ENCODE measurements around the gene ZNF526.
A peak's percentile ranks its signal among the peaks of the same experiment; 100 is the strongest.

Gene ZNF526

DNA sequence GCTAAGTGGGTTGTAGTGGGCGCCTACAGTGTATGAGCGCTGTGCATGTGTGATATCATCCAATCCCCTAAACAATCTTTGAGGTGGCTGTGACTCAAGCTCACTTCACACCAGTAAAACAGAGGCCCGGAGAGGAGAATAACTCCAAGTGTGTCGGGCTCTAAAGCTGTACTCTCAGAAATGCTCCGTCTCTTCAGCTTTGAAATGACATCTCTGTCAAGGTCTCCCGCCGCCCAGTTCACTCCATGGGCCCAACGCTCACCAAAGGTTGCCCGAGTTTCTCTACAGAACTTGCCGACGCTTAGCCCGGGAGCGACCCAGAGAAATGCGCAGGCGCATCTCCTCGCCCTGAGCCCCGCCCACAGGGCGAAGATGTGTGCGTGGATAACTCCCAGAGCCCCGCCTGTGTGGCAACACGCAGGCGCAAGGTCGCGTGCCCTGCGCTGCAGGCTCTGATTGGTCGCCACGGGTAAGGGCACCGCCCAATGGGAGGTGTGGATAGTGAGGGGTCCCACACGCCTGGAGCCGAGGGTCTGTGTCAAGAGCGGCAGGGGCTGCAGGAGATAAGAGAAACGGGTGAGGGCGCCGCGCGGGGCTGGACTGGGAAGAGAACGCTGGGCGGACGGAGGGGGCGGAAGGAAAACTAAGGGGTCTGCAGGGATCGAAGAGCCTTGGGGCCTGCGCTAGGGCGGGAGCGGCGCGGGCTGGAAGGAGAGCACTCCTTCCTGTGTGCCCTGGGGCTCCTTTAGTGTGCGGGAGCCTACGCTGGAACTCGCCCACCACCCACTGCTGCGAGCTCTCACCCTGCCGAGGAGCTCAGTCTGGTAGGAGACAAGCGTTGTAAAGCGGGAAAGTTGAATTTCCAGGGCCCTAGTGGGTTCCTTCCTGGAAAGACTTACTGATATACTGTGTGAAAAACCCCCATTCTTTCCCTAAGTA lies at the start of gene ZNF526:
TSS of gene ZNF526 (plus strand) at position 501 of the 939 bp plus-strand sequence. CDS start 4,092 bp downstream, outside the sequence.
- CTCF ChIA-PET = no interaction called here
- POLR2A ChIA-PET = interaction anchor here (0.7 to 5.5 kb wide), 9 partner anchors 14 to 144 kb away, joined by 3 to 30 read pairs (median 3); partner anchors contain the start of genes GSK3A and ZNF574
- TF ChIP-seq ARNT (IDR thresholded peaks at IDR 0.05) (no peak), TARDBP (IDR thresholded peaks at IDR 0.05) (no peak), L3MBTL2 (conservative IDR thresholded peaks at IDR 0.05) (peak; percentile 83)
- peak; percentile 99 for DNase-seq (ENCODE audit: extremely low spot score)

DNA sequence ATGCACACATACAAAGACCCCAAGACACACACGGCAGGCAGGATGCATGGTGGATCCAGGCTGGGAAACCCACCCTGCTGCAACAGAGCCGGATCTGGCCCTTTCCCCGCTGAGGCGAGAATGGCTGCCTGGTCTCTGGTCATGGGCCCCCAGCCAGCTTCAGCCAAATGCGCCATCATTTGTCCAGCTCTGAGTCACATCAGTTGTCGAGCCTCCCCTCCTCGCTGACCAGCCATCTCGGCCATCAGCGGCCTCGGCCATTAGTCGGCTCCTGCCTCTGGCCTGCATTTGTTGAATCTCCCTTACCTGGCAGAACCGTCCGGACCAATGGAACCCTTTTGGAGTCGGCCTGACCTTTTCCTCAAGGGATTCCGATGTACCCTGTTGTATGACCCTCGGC lies 49.4 kb upstream of the ZNF526 start:
- DNase-seq (ENCODE audit: extremely low spot score) = no peak
- ChIA-PET POLR2A (no interaction called here), CTCF (no interaction called here)
- no peak for TF ChIP-seq SP1 (IDR thresholded peaks at IDR 0.05)
- no peak for TF ChIP-seq ARNT (IDR thresholded peaks at IDR 0.05)
- TF ChIP-seq HDGF (IDR thresholded peaks at IDR 0.05; ENCODE audit: borderline replicate concordance) = no peak
- no peak for TF ChIP-seq L3MBTL2 (conservative IDR thresholded peaks at IDR 0.05)
- no peak for TF ChIP-seq BHLHE40 (IDR thresholded peaks at IDR 0.05; ENCODE audit: borderline replicate concordance)
- TF ChIP-seq FOXK2 (IDR thresholded peaks at IDR 0.05) = no peak

DNA sequence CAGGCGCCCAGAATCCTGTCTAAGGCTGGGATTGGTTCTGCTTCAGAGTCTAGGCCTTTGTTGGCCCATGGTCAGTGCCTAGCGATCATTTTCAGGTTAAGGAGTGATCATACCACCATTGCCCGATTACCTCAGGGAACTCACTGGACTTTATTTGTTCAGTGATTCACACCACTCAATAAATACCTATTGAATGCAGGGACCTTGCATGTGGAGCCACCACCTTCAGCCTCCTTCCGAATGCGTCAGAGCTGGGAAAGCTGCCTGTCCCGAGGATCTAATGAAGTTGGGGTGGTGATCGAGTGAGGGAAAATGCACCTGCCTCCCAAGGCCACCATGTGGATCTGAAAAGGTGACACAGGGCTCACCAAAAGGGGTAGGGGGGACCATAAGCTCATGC lies 47.9 kb upstream of the ZNF526 start:
- TF ChIP-seq ARNT (IDR thresholded peaks at IDR 0.05) (no peak), TARDBP (IDR thresholded peaks at IDR 0.05) (no peak), SP1 (IDR thresholded peaks at IDR 0.05) (no peak), LEF1 (IDR thresholded peaks at IDR 0.05; ENCODE audit: borderline replicate concordance) (no peak), ELF4 (IDR thresholded peaks at IDR 0.05) (no peak), ZNF384 (IDR thresholded peaks at IDR 0.05) (no peak), BHLHE40 (IDR thresholded peaks at IDR 0.05; ENCODE audit: borderline replicate concordance) (no peak), PKNOX1 (IDR thresholded peaks at IDR 0.05) (no peak), L3MBTL2 (conservative IDR thresholded peaks at IDR 0.05) (no peak), FOXK2 (IDR thresholded peaks at IDR 0.05) (no peak), FOXA1 (IDR thresholded peaks at IDR 0.05) (no peak), CTBP1 (IDR thresholded peaks at IDR 0.05; ENCODE audit: borderline replicate concordance) (no peak), SUZ12 (IDR thresholded peaks at IDR 0.05) (no peak), HDGF (IDR thresholded peaks at IDR 0.05; ENCODE audit: borderline replicate concordance) (no peak), NFRKB (IDR thresholded peaks at IDR 0.05) (no peak), FOXM1 (IDR thresholded peaks at IDR 0.05; ENCODE audit: borderline replicate concordance) (no peak)
- CTCF ChIA-PET = no interaction called here
- no peak for DNase-seq (ENCODE audit: extremely low spot score)
- POLR2A ChIA-PET = interaction anchor here (0.7 kb wide), 1 partner anchor 95 kb away, joined by 3 read pairs; no protein-coding TSS in a partner anchor

DNA sequence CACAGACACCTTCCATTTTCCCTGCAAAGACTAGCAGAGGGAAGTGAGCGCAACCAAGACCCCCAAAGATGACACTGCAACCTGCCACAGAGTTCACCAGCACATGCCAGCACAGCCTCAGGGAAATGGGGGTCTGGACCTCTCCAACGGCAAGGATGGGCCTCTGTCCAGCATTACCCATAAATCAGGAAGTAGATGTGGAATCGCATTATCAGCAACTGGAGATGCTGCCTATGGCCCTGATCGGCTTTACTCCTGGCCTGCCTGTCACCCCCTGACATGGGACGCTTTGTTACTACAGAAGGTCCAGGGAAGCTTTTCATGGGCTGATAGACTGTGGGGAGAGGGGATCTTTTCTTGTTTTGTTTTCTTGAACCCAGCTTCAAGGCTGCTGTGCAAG lies 46.4 kb upstream of the ZNF526 start:
- ChIA-PET CTCF (no interaction called here), POLR2A (no interaction called here)
- no peak for DNase-seq (ENCODE audit: extremely low spot score)
- TF ChIP-seq ELF4 (IDR thresholded peaks at IDR 0.05) (no peak), TARDBP (IDR thresholded peaks at IDR 0.05) (no peak), FOXM1 (IDR thresholded peaks at IDR 0.05; ENCODE audit: borderline replicate concordance) (no peak), ARNT (IDR thresholded peaks at IDR 0.05) (no peak), FOXK2 (IDR thresholded peaks at IDR 0.05) (no peak), ZNF384 (IDR thresholded peaks at IDR 0.05) (no peak), NFRKB (IDR thresholded peaks at IDR 0.05) (no peak), FOXA1 (IDR thresholded peaks at IDR 0.05) (no peak), LEF1 (IDR thresholded peaks at IDR 0.05; ENCODE audit: borderline replicate concordance) (no peak), BHLHE40 (IDR thresholded peaks at IDR 0.05; ENCODE audit: borderline replicate concordance) (no peak), SP1 (IDR thresholded peaks at IDR 0.05) (no peak), L3MBTL2 (conservative IDR thresholded peaks at IDR 0.05) (no peak), PKNOX1 (IDR thresholded peaks at IDR 0.05) (no peak)

GRCh38 chr19:42174188-42174587 lies 45.9 kb upstream of the ZNF526 start:
- POLR2A ChIA-PET = no interaction called here
- TF ChIP-seq FOXK2 (IDR thresholded peaks at IDR 0.05) (no peak), TARDBP (IDR thresholded peaks at IDR 0.05) (no peak), LEF1 (IDR thresholded peaks at IDR 0.05; ENCODE audit: borderline replicate concordance) (no peak), FOXA1 (IDR thresholded peaks at IDR 0.05) (no peak), BHLHE40 (IDR thresholded peaks at IDR 0.05; ENCODE audit: borderline replicate concordance) (no peak), SUZ12 (IDR thresholded peaks at IDR 0.05) (no peak), HDGF (IDR thresholded peaks at IDR 0.05; ENCODE audit: borderline replicate concordance) (no peak), CTBP1 (IDR thresholded peaks at IDR 0.05; ENCODE audit: borderline replicate concordance) (no peak), NFRKB (IDR thresholded peaks at IDR 0.05) (no peak), SP1 (IDR thresholded peaks at IDR 0.05) (no peak), PKNOX1 (IDR thresholded peaks at IDR 0.05) (no peak), ELF4 (IDR thresholded peaks at IDR 0.05) (no peak), FOXM1 (IDR thresholded peaks at IDR 0.05; ENCODE audit: borderline replicate concordance) (no peak), L3MBTL2 (conservative IDR thresholded peaks at IDR 0.05) (no peak), ARNT (IDR thresholded peaks at IDR 0.05) (no peak)
- CTCF ChIA-PET = no interaction called here
- no peak for DNase-seq (ENCODE audit: extremely low spot score)

Data from HEK293T (cell line).